HG03159 (cell line): Measurements from ENCODE around the gene AGPAT4.

Experiments used
- ATAC-seq: cut with Tn5 transposase; IDR thresholded peaks from one replicate; pipeline ENCODE4 v1.9.1; 2021; ENCODE audit warnings: mild to moderate bottlenecking, moderate library complexity; ENCODE audit not compliant: unreplicated experiment

The AGPAT4 gene

GRCh38 chr6:161169035-161169434 is 104.8 kb downstream of the AGPAT4 start:
- ATAC-seq: no peak

GRCh38 chr6:161168281-161168891 is 105.5 kb downstream of the AGPAT4 start:
- no peak for ATAC-seq

- no peak for ATAC-seq
Observed at GRCh38 chr6:161166677-161167076, 107.2 kb downstream of the AGPAT4 start.

GRCh38 chr6:161166176-161166575 is 107.7 kb downstream of the AGPAT4 start:
- no peak for ATAC-seq

GRCh38 chr6:161164182-161164625 is 109.7 kb downstream of the AGPAT4 start:
- no peak for ATAC-seq

GRCh38 chr6:161163466-161164181 is 110.2 kb downstream of the AGPAT4 start:
- no peak for ATAC-seq

- ATAC-seq: no peak
Observed at GRCh38 chr6:161162722-161163121, 111.1 kb downstream of the AGPAT4 start.

- no peak for ATAC-seq
Observed at GRCh38 chr6:161161889-161162624, 111.8 kb downstream of the AGPAT4 start.

GRCh38 chr6:161161121-161161520 is 112.7 kb downstream of the AGPAT4 start:
- ATAC-seq: no peak

- ATAC-seq: no peak
Observed at GRCh38 chr6:161154796-161155335, 119.0 kb downstream of the AGPAT4 start.

- ATAC-seq: no peak
Observed at GRCh38 chr6:161153725-161154124, 120.1 kb downstream of the AGPAT4 start.

- no peak for ATAC-seq
Observed at GRCh38 chr6:161152907-161153662, 120.8 kb downstream of the AGPAT4 start.

GRCh38 chr6:161152527-161152862 is 121.4 kb downstream of the AGPAT4 start:
- ATAC-seq: no peak

- ATAC-seq: no peak
Observed at GRCh38 chr6:161151660-161152526, 122.0 kb downstream of the AGPAT4 start.

- no peak for ATAC-seq
Observed at GRCh38 chr6:161151059-161151645, 122.7 kb downstream of the AGPAT4 start.

- ATAC-seq: no peak
Observed at GRCh38 chr6:161150566-161150965, 123.3 kb downstream of the AGPAT4 start.

- ATAC-seq: no peak
Observed at GRCh38 chr6:161150136-161150535, 123.7 kb downstream of the AGPAT4 start.

GRCh38 chr6:161143663-161144430 is 130.0 kb downstream of the AGPAT4 start:
- ATAC-seq: no peak

GRCh38 chr6:161142957-161143296 is 130.9 kb downstream of the AGPAT4 start:
- ATAC-seq: no peak
